ENCODE results near the gene CSRP2.

CSRP2 gene

DNA sequence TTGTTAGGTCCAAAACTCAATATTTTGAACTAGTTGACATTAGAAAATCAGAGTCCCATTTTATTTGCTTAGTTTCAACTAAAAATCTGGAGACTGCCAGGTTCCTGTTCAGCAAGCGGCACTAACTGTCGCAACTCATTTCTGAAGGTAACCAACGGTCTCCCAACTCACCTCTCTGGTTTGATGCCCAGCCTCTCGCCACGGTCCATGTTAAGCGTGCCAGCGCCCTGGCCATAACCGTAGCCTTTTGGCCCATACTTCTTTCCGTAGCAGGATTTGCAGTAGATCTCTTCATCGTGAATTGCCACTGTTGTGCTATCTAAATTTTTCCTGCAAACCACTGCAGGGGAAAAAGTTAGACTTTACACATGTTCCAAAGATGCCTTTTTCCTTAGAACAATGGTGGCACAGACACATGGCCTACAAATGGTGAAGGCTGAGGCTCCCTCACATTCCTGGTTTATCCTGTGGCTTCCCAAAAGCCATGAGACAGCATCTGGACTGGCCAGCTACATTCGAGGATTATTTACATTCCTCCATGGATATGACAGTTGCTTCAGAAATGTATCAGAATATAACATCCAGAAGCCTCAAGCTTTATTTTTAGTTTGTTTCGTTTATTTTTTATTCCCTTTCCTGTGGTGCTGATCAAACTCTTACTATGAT is 15.7 kb downstream of the CSRP2 start:
- DNase-seq (ENCODE audit: low read depth), result peak; percentile 93

- DNase-seq (ENCODE audit: low read depth), result no peak
Measured at GRCh38 chr12:76860256-76860655, 18.6 kb downstream of the CSRP2 start.

DNA sequence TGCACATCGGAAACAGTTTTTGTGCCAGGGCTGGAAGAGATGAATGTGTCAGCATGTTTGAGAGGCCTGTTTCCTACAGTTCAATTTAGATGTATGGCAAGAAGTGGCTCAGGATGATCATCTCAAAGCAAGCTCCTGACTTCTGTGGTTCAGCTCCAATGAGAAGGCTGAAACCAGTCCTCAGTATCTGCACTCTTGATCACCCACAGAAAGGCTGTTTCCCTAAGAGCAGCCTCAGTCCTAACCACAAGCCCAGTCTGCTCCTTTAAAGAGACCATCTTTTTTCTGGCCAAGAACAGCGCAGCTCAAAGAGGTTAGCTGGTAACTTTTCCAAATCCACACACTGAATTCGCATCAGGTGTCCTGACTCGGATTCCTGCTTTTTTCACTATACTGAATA is 19.2 kb downstream of the CSRP2 start:
- no peak for DNase-seq (ENCODE audit: low read depth)

DNA sequence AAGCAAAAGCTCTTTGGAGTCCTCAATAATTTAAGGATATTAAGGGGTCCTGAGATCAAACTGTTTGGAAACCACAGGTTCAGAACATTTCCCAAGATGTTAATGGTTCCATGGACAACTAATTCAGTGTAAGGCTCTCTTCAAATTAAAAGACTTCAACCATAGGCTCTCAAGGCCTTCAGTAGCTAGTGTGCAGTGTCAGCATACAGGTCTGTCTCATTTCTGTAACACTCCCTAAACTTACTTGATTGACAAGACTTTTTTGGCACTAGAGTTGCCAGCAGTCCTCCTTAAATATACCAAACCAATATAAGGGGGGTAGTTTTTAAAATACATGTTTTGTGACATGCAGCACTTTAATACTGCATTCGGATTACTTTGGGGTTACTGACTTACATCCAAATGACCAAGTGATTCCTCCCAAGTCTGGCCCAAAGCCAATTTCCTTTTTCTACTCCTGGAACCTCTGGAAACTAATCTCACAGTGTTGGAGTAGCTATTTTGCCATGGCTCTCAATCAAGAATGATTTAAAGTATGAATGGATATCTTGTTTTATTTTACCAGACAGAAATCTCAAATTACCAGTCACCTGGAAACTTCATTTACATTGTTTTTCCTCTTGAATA is 22.7 kb downstream of the CSRP2 start:
- DNase-seq (ENCODE audit: low read depth), result no peak

DNA sequence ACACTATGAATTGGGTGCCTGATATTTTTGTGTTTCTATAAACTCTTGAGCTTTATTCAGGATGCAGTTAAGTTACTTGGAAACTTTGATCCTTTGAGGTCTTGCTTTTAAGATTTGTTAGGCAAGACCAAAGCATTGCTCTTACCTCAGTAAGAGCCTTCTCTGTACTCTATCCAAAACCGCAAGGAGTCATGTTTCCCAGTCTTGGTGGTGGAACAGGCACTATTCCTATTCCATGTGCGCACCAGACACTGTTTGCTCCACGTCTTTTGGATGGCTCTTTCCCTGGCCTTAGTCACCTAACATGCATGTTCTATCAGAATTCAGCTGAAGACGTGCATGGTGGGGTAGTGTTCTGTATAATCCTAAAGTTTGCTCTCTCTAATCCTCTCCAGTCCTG is 23.5 kb downstream of the CSRP2 start:
- DNase-seq (ENCODE audit: low read depth), result no peak

DNA sequence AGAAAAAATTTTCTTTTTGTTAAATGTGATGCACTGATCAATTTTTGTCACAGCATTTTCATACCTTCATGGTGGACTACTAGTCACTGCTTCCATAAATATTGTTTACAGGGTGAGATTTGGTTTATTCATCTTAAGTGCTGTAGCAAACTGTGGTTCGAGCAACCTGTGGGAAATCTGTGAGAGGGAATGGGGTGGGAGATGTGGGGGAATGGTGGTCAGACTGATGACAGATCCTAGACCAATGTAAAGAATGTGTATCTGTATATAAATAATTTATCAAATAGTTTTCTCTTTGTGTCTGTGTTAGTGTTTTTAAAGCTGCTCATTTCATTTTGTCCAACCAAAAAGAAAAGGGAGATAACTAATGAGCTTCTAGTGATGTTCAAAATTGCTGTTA is 26.7 kb downstream of the CSRP2 start:
- DNase-seq (ENCODE audit: low read depth), result no peak

- no peak for DNase-seq (ENCODE audit: low read depth)
Measured at GRCh38 chr12:76848132-76848531, 30.7 kb downstream of the CSRP2 start.

DNA sequence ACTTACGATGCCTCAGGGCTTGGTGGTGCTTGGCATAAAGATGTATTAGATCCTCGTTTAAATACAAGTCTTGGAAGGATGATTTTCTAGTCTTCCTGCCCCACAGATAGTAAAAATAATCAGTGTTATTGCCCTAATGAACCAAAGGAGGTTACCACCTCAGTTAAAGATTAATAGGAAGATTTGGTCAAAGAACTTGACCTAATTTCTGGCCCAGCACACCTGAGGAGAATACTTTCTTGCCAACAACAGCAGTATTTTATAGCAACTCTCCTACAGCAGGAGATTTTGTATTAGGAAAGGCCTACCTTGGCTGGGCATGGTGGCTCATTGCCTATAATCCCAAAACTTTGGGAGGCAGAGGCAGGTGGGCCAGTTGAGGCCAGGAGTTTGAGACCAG is 31.6 kb downstream of the CSRP2 start:
- no peak for DNase-seq (ENCODE audit: low read depth)

GRCh38 chr12:76836633-76837032 is 42.2 kb downstream of the CSRP2 start:
- DNase-seq (ENCODE audit: low read depth), result no peak

DNA sequence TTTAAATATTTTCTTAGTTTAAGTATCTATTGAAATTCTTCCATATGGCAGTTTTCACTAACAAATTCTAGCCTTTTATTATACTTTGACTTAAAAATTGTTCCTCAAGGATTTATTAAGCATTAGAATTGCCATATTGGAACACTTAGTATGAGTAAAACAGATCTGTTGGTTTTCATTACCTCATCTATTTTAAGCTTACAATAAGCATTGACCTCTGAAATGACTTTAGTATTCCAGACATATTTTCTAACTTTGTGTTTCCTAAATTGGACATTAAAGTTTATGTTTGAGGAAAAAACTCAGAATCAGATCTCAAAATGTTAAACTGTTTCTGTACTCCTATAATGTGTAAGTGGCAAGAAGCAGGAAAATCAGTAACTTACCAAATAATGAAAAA is 48.4 kb downstream of the CSRP2 start:
- DNase-seq (ENCODE audit: low read depth), result no peak

GRCh38 chr12:76820888-76821482 is 57.8 kb downstream of the CSRP2 start:
- DNase-seq (ENCODE audit: low read depth), result no peak

- DNase-seq (ENCODE audit: low read depth), result no peak
Measured at GRCh38 chr12:76813972-76814371, 64.8 kb downstream of the CSRP2 start.

GRCh38 chr12:76813265-76813664 is 65.6 kb downstream of the CSRP2 start:
- DNase-seq (ENCODE audit: low read depth), result no peak

- DNase-seq (ENCODE audit: low read depth), result no peak
Measured at GRCh38 chr12:76811976-76812375, 66.8 kb downstream of the CSRP2 start.

DNA sequence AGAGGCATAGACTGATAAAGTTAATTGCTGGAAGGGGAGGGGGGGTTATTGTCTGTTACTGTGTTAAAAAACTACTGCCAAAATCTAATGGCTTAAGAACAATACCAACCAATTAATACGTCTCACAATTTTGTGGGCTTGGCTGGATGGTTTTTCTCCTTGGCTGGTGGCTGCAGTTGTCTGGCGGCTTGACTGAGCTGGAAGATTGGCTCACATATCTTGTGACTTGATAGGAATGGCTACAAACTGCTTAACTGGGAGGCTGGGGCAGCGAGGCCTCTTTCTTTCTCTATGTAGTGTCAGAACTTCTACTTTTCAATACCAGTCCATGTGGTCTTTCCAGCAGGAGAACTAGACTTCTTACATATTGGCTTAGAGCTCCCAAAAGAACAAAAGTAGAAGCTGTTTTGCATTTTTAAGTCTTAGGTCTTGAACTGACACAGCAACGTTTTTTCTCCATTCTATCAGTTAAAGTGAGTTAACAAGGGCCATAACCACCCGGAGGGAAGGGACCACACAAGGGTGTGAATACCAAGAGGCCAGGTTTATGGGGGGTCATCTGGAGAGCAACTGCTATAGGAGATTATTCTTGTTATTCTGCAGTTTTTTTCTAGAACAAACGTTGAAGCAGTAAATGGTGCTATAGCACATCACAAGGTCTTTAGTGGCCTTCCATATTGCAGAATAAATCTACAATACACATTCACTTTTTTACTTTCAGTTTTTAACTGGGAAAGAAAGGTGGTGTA is 68.0 kb downstream of the CSRP2 start:
- DNase-seq (ENCODE audit: low read depth), result no peak
